ENCODE results near the gene EFCAB6. TPM values are rescaled to one million over a fixed set of nuclear protein-coding genes. Genes with fewer than 3 reads are reported as not detected.

Gene EFCAB6
- total and polyA plus RNA-seq, 7 donors: 0.07 to 0.84 (median 0.50) TPM

DNA sequence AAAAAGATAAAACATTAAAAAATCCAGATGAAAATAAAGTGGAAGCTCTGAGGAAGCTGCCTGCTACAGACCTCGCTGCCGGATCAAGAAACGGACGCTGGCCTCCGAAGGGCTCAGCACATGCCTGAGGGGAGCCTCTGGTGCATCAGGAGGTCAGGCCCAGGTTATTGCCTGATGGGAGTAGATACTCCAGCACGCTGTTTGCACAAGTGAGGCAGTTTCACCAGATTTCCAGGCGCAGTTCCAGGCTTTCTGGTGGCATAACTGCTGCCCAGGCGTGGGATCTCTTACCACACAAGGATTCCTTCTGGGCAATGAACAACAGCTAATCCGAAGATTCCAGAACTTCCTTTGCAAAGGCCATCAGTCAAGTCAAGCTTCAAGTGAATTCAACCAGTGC is 246.1 kb downstream of the EFCAB6 start:
- no peaks in the 10 kb centered on the region for H3K4me1 ChIP-seq
- no peak for DNase-seq
- WGBS, 3 donors: 66 to 70% (median 69%) methylated on average over 9 of the region's 9 CpGs
- peaks cover 0 to 2% (median 0%) of the 10 kb centered on the region in 3 donors for H3K27me3 ChIP-seq (ENCODE audit: insufficient read depth in 3 of 3, low read length in 2 of 3)
- H3K36me3 ChIP-seq (ENCODE audit: insufficient read depth in 1 of 2, low read depth in 1 of 2): no peaks in the 10 kb centered on the region
- H3K4me3 ChIP-seq: no peak overlapping the region
- no peaks in the 10 kb centered on the region for H3K9me3 ChIP-seq
- TF ChIP-seq, protein P1, sequence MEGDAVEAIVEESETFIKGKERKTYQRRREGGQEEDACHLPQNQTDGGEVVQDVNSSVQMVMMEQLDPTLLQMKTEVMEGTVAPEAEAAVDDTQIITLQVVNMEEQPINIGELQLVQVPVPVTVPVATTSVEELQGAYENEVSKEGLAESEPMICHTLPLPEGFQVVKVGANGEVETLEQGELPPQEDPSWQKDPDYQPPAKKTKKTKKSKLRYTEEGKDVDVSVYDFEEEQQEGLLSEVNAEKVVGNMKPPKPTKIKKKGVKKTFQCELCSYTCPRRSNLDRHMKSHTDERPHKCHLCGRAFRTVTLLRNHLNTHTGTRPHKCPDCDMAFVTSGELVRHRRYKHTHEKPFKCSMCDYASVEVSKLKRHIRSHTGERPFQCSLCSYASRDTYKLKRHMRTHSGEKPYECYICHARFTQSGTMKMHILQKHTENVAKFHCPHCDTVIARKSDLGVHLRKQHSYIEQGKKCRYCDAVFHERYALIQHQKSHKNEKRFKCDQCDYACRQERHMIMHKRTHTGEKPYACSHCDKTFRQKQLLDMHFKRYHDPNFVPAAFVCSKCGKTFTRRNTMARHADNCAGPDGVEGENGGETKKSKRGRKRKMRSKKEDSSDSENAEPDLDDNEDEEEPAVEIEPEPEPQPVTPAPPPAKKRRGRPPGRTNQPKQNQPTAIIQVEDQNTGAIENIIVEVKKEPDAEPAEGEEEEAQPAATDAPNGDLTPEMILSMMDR (IDR thresholded peaks at IDR 0.05): no peak
- H3K27ac ChIP-seq: no peak overlapping the region
- ATAC-seq: no peak
- intact Hi-C loops (cut with DNase I): no loop called here

DNA sequence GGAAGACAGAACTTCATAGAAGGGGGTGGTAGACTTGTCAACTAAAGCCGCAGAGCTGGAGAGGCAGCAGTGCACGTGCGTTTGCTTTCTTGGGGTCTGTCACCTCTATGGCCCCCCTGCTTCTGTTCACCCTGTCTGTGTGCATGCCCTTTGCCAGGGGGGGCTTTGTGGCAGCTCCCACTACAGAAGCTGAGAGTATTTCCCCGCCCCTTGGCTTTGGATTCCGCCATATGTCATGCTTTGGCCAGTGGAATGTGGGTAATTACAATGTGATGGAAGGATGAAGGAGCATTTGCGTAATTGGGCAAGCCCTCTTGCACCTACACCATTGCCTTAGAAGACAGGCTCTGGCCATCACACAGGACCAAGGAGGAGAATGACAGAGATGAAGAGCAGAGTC is 247.2 kb downstream of the EFCAB6 start:
- TF ChIP-seq, protein P1 (IDR thresholded peaks at IDR 0.05): no peak
- intact Hi-C loops (cut with DNase I): no loop called here
- 81 to 87% (median 81%) methylated on average over 6 of the region's 6 CpGs for WGBS, 3 donors

DNA sequence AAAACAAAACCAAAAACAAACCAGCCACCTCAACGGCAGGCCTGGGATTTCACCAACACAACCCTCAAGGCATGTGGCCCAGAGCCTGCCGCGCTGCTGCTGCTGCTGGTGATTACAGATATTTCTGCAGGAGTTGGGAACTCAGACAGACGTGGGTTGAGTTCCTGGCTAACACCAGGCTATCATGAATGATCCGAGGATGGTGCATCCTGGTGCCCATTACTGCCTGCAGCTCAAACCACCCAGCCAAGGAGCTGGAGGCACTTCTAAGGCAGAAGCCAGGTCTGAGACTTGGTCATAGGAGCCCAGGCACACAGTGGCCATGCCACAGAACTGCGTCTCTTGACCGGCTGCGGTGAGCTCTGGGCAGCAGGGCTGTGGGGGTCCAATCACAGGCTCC is 248.5 kb downstream of the EFCAB6 start:
- H3K4me3 ChIP-seq: no peak overlapping the region
- peaks cover 0 to 7% (median 2%) of the 10 kb centered on the region in 3 donors for H3K27me3 ChIP-seq (ENCODE audit: insufficient read depth in 3 of 3, low read length in 2 of 3)
- DNase-seq (no peak), ATAC-seq (no peak)
- TF ChIP-seq, protein P1 (IDR thresholded peaks at IDR 0.05): no peak
- intact Hi-C loops (cut with DNase I): no loop called here
- H3K27ac ChIP-seq: no peak overlapping the region
- H3K36me3 ChIP-seq (ENCODE audit: insufficient read depth in 1 of 2, low read depth in 1 of 2): no peaks in the 10 kb centered on the region
- WGBS, 3 donors: 89 to 90% (median 90%) methylated on average over 8 of the region's 8 CpGs
- H3K9me3 ChIP-seq: peaks cover 3% of the 10 kb centered on the region
- H3K4me1 ChIP-seq: no peaks in the 10 kb centered on the region

More for the DNA sequence above, 247.2 kb downstream of the EFCAB6 start:
- DNase-seq: no peak
- H3K9me3 ChIP-seq: no peaks in the 10 kb centered on the region
- H3K27ac ChIP-seq: no peak overlapping the region
- H3K27me3 ChIP-seq (ENCODE audit: insufficient read depth in 3 of 3, low read length in 2 of 3): peaks cover 0 to 7% (median 2%) of the 10 kb centered on the region in 3 donors
- ATAC-seq: no peak
- H3K4me3 ChIP-seq: no peak overlapping the region
- no peaks in the 10 kb centered on the region for H3K36me3 ChIP-seq (ENCODE audit: insufficient read depth in 1 of 2, low read depth in 1 of 2)
- H3K4me1 ChIP-seq: no peaks in the 10 kb centered on the region

DNA sequence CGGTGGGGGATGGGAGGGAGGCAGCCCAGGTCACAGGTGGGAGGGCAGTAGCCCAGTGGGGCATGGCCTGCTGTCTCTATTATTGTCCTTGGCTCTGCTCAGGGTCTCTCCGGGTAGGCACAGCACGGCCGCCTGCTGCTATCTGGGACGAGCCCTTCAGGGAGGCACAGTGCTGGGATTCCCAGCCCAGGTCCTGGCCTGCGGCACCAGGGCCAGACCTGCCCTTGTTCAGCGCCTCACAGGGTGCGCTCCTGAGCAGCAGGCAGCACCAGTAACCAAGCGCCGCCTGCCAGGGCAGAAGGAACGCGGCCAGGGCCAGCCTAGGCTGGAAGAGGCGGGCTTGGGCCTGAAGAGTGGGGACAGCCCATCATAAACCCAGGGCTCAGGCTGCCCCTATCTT is 249.3 kb downstream of the EFCAB6 start:
- Histone ChIP-seq H3K27ac (no peak overlapping the region), H3K9me3 (peaks cover 10% of the 10 kb centered on the region), H3K36me3 (ENCODE audit: insufficient read depth in 1 of 2, low read depth in 1 of 2) (no peaks in the 10 kb centered on the region), H3K4me3 (no peak overlapping the region), H3K27me3 (ENCODE audit: insufficient read depth in 3 of 3, low read length in 2 of 3) (peaks cover 0 to 7% (median 2%) of the 10 kb centered on the region in 3 donors), H3K4me1 (no peaks in the 10 kb centered on the region)
- DNase-seq: no peak
- intact Hi-C loops (cut with DNase I): no loop called here
- TF ChIP-seq, protein P1 (IDR thresholded peaks at IDR 0.05): no peak
- WGBS, 3 donors: 84 to 89% (median 87%) methylated on average over 12 to 13 of the region's 13 CpGs
- ATAC-seq: no peak

Measured in psoas muscle (tissue), 8 donors.